SW 1271 (cell line): ENCODE measurements around the gene INTU.
A peak's percentile ranks its signal among the peaks of the same experiment; 100 is the strongest.
"Not testable (repeated sequence)": the region's sequence is repeated elsewhere in the genome, so short reads cannot be mapped to it uniquely, and the experiment has no call there.

Experiments
- DNase-seq, 2 experiments: peaks; one replicate each; lab custom pipeline; 2025; lab: John Stamatoyannopoulos, UW

INTU gene

DNA sequence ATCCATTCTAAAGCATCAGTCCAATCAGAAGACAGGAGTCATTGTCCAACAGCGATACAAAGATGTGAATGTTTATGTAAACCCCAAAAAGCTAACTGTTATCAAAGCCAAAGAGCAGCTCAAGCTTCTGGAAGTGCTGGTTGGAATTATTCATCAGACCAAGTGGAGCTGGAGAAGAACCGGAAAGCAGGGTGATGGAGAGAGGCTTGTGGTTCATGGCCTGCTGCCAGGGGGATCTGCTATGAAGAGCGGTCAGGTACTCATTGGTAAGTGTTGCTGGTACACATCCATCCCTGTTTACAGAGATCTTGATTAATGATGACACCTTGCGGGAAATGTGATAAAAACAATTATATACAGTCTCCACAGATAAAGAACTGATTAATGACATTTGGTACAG lies 11.0 kb downstream of the INTU start:
- no peak for DNase-seq

- no peak for DNase-seq
These were observed 15.3 kb downstream of the INTU start for GRCh38 chr4:127648061-127648460.

DNA sequence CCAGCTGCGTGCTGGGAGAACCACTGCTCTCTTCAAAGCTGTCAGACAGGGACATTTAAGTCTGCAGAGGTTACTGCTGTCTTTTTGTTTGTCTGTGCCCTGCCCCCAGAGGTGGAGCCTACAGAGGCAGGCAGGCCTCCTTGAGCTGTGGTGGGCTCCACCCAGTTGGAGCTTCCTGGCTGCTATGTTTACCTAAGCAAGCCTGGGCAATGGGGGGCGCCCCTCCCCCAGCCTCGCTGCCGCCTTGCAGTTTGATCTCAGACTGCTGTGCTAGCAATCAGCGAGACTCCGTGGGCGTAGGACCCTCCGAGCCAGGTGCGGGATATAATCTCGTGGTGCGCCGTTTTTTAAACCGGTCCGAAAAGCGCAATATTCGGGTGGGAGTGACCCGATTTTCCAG lies 22.8 kb downstream of the INTU start:
- not testable (repeated sequence) for DNase-seq

GRCh38 chr4:127656047-127656680 lies 23.4 kb downstream of the INTU start:
- DNase-seq, result no peak

- no peak for DNase-seq
These were observed 27.6 kb downstream of the INTU start for GRCh38 chr4:127660284-127660885.

- DNase-seq, result no peak
These were observed 34.4 kb downstream of the INTU start for GRCh38 chr4:127667116-127667515.

- DNase-seq, result no peak
These were observed 35.0 kb downstream of the INTU start for GRCh38 chr4:127667772-127668171.

GRCh38 chr4:127668770-127669169 lies 36.0 kb downstream of the INTU start:
- no peak for DNase-seq

DNA sequence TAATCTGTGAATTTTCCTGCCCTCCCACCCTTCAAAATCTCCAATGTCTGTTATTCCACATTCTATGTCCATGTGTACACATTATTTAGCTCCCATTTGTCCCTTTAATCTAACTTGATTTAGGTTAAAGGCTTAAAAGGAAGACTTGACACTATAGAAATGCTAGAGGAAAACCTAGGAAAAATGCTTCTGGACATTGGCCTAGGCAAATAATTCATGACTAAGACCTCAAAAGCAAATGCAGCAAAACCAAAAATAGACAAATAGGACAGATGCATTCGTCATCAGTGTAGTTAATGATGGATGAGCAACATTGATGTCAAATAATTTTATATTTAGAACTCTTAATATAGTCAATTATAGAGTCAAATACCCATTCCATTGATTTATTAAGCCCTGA lies 36.9 kb downstream of the INTU start:
- no peak for DNase-seq

DNA sequence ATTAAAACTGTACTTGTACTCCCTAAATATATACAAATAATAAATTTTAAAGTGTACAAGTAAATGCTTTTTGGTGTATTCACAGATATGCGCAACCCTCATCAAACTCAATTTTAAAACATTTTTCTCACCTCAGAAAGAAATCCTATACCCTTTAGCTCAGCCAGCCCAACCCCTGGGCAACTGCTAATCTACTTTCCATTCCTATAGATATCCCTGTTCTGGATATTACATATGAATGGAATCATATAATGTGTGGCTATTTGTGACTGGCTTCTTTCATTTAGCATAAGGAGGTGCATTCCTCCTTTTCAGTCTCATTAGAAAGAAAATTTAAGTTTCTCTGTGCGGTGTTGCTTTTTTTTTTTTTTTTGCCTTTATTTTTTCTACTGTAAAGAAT lies 39.4 kb downstream of the INTU start:
- no peak for DNase-seq

DNA sequence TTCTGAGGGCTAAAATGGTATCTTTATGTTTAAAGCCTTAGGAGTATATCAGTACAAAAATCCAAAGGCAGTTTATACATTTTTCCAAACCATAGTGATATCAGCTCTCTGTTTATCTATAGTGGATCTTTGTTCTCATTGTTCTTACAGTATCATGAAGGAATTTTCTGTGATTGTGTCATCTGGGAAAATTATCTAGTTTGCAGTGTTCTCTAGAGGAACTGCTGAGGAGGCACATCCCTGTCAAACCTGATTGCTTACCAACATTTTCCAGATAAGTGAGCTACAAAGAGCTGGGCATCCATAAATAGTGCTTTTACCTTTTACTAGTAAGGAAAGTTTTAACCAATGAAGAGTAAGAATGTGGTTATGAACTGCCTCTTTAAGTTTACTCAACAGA lies 52.5 kb downstream of the INTU start:
- DNase-seq, result no peak

DNA sequence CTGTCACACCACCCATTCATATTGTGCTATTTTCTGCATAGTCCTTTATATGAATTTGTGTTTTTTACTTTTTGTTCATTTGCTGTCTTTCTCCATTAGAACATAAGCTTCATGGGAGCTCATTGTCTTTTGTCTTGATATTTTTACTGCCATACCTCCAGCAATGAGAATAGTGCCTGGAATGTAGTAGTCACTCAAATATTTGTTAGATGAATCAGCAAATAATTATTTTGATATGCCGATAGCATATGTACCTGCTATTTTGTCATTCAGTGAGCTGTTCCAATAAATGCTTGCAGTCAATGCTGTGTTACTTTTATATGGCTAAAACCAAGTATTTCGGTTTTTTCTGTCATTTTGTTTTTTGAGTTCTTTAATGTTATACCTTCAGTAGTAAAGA lies 53.9 kb downstream of the INTU start:
- peak in 1 of 2 experiments; percentile 29 for DNase-seq

DNA sequence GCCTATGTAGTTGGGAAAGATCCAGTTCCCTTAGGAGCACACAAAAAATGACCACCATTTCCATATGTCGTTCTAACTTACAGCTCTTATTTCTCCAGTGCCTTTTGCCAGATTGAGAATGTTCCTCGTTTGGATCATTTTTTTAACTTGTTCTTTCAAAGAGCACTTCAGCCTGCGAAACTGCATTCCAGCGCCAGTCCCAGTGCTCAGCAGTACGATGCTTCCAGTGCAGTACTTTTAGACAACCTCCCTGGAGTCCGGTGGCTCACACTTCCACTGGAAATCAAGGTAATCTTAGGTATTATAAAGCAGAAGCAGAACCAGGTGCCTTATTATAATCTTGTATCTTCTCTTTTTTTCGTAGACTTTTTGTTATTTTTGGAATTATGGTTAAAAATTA lies 54.8 kb downstream of the INTU start:
- DNase-seq, result no peak

DNA sequence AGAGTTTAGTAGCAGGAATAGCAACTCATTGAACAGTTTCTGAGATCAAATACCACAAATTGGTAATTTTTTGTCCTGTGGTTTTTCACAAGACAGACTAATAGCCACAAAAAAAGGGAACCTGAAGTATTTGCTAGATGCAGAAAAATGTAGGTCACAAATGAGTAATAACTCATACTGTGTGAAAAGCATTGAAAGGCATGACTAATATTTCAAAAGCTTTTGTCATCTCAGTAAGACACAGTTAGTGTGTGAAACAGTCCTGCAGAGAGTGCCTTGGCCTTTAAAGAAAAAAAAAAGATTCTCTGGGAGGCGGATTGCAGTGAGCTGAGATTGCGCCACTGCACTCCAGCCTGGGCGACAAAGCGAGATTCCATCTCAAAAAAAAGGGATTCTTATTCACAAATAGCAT lies 66.0 kb downstream of the INTU start:
- DNase-seq, result peak in 1 of 2 experiments; percentile 5

- no peak for DNase-seq
These were observed 76.2 kb downstream of the INTU start for GRCh38 chr4:127708985-127709384.

- DNase-seq, result no peak
These were observed 76.7 kb downstream of the INTU start for GRCh38 chr4:127709456-127709855.

DNA sequence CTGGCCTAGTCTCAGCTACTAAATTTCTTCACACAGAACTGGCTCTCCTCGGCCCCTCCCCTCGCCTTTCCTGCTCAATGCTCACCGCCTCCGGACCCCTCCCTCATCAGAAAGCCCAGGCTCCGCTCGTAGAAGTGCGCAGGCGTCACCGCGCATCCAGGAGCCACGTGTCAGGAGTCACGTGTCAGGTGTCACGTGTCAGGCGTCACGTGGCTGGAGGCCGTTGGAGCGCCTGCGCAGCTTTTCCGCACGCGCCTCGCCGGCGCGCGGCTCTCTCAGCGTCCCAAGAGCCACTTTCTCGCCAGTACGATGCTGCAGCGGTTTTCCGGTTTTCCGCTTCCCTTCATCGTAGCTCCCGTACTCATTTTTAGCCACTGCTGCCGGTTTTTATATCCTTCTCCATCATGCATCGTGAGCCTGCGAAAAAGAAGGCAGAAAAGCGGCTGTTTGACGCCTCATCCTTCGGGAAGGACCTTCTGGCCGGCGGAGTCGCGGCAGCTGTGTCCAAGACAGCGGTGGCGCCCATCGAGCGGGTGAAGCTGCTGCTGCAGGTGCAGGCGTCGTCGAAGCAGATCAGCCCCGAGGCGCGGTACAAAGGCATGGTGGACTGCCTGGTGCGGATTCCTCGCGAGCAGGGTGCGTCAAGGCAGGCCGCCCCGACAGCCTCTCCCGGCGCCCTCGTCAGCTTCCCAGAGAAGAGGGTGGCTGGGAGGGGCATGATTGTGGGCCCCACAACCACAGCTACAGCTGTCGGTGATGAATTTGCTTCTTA lies 97.6 kb downstream of the INTU start, which contains the start of gene SLC25A31:
TSS of gene SLC25A31 (plus strand) at position 259 of the 772 bp plus-strand sequence. CDS start at position 405, 146 bp downstream.
- DNase-seq, result no peak

DNA sequence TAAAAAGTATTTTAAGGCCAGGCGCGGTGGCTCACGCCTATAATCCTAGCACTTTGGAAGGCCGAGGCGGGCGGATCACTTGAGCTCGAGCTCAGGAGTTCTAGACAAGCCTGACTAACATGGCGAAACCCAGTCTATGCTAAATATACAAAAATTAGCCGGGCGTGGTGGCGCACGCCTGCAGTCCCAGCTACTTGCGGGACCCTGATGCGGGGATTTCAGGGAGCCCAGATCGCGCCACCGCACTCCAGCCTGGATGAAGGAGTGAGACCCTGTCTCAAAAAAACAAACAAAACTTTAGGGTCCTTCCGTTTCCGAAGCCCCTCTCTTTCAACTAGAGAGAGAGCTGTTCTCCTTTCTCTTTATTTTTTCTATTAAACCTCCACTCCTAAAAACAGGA lies 98.6 kb downstream of the INTU start:
- DNase-seq, result no peak

GRCh38 chr4:127732623-127733328 lies 100.0 kb downstream of the INTU start:
- peak in 1 of 2 experiments; percentile 50 for DNase-seq

GRCh38 chr4:127734976-127735375 lies 102.2 kb downstream of the INTU start:
- DNase-seq, result no peak

- no peak for DNase-seq
These were observed 104.5 kb downstream of the INTU start for GRCh38 chr4:127737295-127737694.

DNA sequence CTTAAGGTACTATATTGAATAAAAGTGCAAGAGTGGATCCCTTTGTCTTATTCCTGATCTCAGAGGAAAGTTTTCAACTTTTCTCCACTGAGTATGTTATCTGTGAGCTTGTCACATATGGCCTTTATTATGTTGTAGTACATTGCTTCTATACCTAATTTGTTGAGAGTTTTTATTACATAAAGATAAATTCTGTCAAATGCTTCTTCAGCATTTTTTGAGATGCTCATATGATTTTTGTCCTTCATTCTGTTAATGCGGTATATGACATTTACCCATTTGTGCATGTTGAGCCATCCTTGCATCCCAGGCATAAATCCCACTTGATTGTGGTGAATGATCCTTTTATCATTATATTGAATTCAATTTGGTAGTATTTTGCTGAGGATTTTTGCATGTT lies 108.5 kb downstream of the INTU start:
- no peak for DNase-seq

DNA sequence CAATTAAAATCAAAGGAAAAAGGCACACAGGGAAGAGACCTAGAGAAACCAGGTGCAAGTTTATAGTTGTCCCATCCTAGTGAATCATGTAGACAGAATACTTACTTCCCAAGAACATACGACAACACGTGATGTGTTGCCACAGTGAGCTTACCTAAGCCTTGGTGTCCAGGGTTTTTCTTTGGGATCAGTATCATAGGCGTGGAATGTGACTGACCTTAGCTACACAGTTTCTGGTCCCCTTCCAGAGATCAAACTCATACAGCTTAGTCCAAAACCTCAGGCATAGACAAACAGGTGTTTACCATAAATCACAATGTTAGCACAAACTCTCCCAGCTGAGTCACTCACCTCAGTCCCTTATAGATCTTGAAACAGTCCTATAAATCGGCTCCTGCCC lies 115.1 kb downstream of the INTU start:
- no peak for DNase-seq
